Measurements from ENCODE around the gene TMEM129.

GRCh38 chr4:1767770-1768366, 46.7 kb upstream of the TMEM129 start:
- TF ChIP-seq POLR2A (IDR thresholded peaks at IDR 0.05; ENCODE audit: low read depth, low read length) (no peak), TAF1 (IDR thresholded peaks at IDR 0.05; ENCODE audit: borderline replicate concordance, low read depth, low read length) (no peak), POLR2AphosphoS5 (IDR thresholded peaks at IDR 0.05; ENCODE audit: low read depth, low read length) (no peak)

Data from GM12892 (cell line).